Measurements from ENCODE around the gene ANXA10. TPM values are rescaled to one million over a fixed set of nuclear protein-coding genes. Genes with fewer than 3 reads are reported as not detected.

The ANXA10 gene
- total and polyA plus RNA-seq, 2 of the 4 experiments (the other 2 are of a cell fraction), result 0.44 to 0.72 TPM

- H2AK9ac ChIP-seq (replicated peaks; ENCODE audit: low read depth, low read length, poor library complexity), result no peak overlapping the region
- H3K56ac ChIP-seq (ENCODE audit: extremely low read depth, insufficient read depth, low read length), result no peak overlapping the region
- no TSS peak for BruUV-seq (replicated peaks)
- H3K4me1 ChIP-seq (ENCODE audit: control insufficient read depth, insufficient read depth, low read length), result no peaks in the 10 kb centered on the region
- H3K23ac ChIP-seq (ENCODE audit: low read depth, low read length), result no peak overlapping the region
- ChIA-PET CTCF (no interaction called here), POLR2A (ENCODE audit: unreplicated experiment) (no interaction called here)
- H4K91ac ChIP-seq (ENCODE audit: insufficient read depth, low read depth, low read length), result no peak overlapping the region
- H4K5ac ChIP-seq (ENCODE audit: low read depth, low read length), result no peak overlapping the region
- no peaks in the 10 kb centered on the region for H3K36me3 ChIP-seq (ENCODE audit: control insufficient read depth, insufficient read depth, low read length)
- in situ Hi-C loops (cut with MboI; ENCODE audit: low sequenced_read_pairs), result no loop called here
- no peak overlapping the region for H3K14ac ChIP-seq (replicated peaks; ENCODE audit: low read depth, low read length)
- H3K27me3 ChIP-seq (ENCODE audit: control insufficient read depth, insufficient read depth, low read length), result no peaks in the 10 kb centered on the region
- H3K9ac ChIP-seq (ENCODE audit: low read depth, low read length), result no peak overlapping the region
- H3K4ac ChIP-seq (ENCODE audit: low read depth, low read length), result no peak overlapping the region
- no peak overlapping the region for H2AK5ac ChIP-seq (ENCODE audit: low read depth, low read length)
- no peak overlapping the region for H3K18ac ChIP-seq (ENCODE audit: low read depth, low read length)
- dilution Hi-C loops (cut with HindIII; ENCODE audit: low sequenced_read_pairs, unreplicated experiment), result no loop called here
- no CpG with 5 or more reads among the region's 4 CpGs for WGBS, 2 experiments (ENCODE audit: extremely low coverage in 2 of 2, insufficient read length in 1 of 2)
- H3K9me1 ChIP-seq (ENCODE audit: insufficient read depth, low read length), result no peaks in the 10 kb centered on the region
- TF ChIP-seq CEBPB (IDR thresholded peaks at IDR 0.05; ENCODE audit: low read depth, low read length), result no peak
- H3K4me3 ChIP-seq (ENCODE audit: insufficient read depth, low read depth, low read length), result no peak overlapping the region
- no peaks in the 10 kb centered on the region for H4K20me1 ChIP-seq (ENCODE audit: insufficient read depth, low read length)
- DNase-seq, result no peak
- no peak overlapping the region for H2AFZ ChIP-seq (replicated peaks; ENCODE audit: low read length, poor library complexity)
- H2BK20ac ChIP-seq (ENCODE audit: low read depth, low read length), result no peak overlapping the region
- H2BK5ac ChIP-seq (ENCODE audit: low read depth, low read length, poor library complexity, severe bottlenecking), result no peak overlapping the region
- no peak overlapping the region for H3K4me2 ChIP-seq (ENCODE audit: low read depth, low read length)
- no peaks in the 10 kb centered on the region for H3K9me3 ChIP-seq (ENCODE audit: control insufficient read depth, insufficient read depth, low read length)
- H3K27ac ChIP-seq (ENCODE audit: insufficient read depth, low read length), result no peak overlapping the region
- H4K8ac ChIP-seq (ENCODE audit: low read depth in 2 of 2, low read length in 2 of 2), result no peak overlapping the region
- intact Hi-C loops (cut with micrococcal nuclease), result no loop called here
- no peaks in the 10 kb centered on the region for H3K79me1 ChIP-seq (ENCODE audit: low read depth in 1 of 2, low read length in 2 of 2)
- H2BK120ac ChIP-seq (ENCODE audit: low read depth, low read length), result no peak overlapping the region
- no peak overlapping the region for H2BK15ac ChIP-seq (ENCODE audit: low read depth, low read length)
- no peak for ATAC-seq (ENCODE audit: low read depth)
Measured at GRCh38 chr4:168063031-168063430, 29.3 kb upstream of the ANXA10 start.
